HG02884 (cell line): ENCODE measurements around the gene EPS8.
A peak's percentile ranks its signal among the peaks of the same experiment; 100 is the strongest.
"Not testable (repeated sequence)": the region's sequence is repeated elsewhere in the genome, so short reads cannot be mapped to it uniquely, and the experiment has no call there.

ENCODE experiments used
- ATAC-seq: cut with Tn5 transposase; IDR thresholded peaks from one replicate; pipeline ENCODE4 v1.9.1; 2021; ENCODE audit warnings: mild to moderate bottlenecking, moderate library complexity; ENCODE audit not compliant: unreplicated experiment

EPS8 gene

GRCh38 chr12:15650399-15651128, 138.6 kb downstream of the EPS8 start:
- ATAC-seq: no peak

- no peak for ATAC-seq
These were observed 139.8 kb downstream of the EPS8 start for GRCh38 chr12:15649347-15649746.

GRCh38 chr12:15648558-15648957, 140.6 kb downstream of the EPS8 start:
- no peak for ATAC-seq

- no peak for ATAC-seq
These were observed 142.6 kb downstream of the EPS8 start for GRCh38 chr12:15646581-15646980.

- ATAC-seq: no peak
These were observed 144.5 kb downstream of the EPS8 start for GRCh38 chr12:15644700-15645099.

DNA sequence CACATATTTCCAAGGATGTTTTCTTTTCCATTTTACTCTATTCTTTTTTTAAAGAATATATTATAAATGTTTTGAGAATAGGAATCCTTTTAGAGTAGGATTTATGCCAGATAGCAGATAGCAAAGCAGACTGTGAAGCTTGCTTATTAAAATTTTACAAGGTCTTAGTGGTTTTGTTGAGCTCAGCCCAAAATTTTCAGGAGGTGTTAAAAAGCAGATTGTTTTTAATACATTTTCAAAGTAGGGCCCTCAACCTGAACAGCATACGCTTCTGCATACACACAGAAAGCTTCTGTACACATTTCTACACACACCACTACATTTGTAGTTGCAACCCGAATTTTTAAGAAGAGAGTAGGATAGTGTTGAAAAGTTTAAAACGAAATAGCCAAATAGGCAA, 151.0 kb downstream of the EPS8 start:
- no peak for ATAC-seq

GRCh38 chr12:15636060-15636890, 152.9 kb downstream of the EPS8 start:
- ATAC-seq: no peak

DNA sequence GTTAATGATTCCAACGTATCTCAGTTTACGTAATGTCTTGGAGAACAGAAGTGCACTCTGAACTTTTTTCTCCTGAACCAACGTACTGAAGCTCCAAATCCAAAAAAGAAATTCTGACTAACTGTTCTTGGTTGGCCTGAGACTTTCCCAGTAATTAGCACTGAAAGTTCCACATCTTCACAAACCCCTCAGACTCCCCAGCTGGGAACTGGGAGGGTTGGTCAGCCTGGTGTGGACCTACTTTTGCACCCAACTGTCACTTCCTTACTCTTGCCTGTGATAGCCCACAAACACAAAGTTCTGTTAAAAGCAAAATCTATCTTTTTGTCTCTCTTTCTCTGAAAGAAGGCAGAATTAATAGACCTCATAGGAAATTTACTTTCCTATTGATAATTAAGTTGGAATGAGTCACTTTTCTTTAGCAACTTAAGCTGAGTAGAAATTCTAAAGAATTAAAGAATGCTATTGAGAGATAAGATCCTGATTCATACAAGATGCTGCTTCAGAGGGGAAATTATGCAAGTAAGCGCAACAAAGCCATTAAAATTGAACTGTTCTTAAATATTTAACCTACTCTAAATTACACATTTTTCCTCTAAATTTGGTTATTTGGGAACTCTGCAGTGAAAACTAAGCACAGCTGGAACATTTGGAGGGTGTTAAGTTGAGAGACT, 155.0 kb downstream of the EPS8 start:
- no peak for ATAC-seq

- no peak for ATAC-seq
These were observed 156.0 kb downstream of the EPS8 start for GRCh38 chr12:15633201-15633600.

- no peak for ATAC-seq
These were observed 156.5 kb downstream of the EPS8 start for GRCh38 chr12:15632708-15633107.

DNA sequence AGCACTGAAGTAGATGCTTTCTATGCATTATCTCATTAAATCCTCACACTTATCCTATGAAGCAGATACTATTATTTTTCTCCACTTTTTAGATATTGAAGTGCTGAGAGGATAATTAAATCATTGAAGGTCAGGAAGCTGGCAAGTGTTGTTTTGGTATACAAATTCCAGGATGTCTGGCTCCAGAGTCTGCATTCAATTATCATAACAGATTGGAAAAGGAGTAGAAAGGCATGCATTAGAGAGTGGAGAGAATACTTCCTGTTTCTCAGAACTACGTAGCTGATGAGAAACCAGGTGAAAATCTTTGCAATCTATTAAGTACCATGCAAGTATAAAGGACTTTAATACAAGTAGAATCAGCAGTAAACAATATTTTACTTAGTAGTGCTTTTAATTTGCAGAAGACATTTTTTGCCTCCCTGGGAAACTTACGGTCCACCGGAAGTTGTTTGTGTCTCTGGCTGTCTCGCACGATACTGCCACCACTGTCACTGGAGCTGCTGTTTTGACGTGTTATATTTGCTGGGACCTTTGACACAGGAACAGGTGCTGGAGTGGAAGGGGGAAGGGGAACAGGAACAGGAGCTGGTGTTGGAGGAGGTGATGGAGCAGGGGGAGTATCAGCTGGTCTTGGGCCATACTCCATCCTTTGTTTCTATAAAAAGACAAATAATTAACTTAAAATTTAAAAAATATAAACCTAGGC, 158.0 kb downstream of the EPS8 start:
- ATAC-seq: no peak

- ATAC-seq: no peak
These were observed 159.4 kb downstream of the EPS8 start for GRCh38 chr12:15629761-15630160.

DNA sequence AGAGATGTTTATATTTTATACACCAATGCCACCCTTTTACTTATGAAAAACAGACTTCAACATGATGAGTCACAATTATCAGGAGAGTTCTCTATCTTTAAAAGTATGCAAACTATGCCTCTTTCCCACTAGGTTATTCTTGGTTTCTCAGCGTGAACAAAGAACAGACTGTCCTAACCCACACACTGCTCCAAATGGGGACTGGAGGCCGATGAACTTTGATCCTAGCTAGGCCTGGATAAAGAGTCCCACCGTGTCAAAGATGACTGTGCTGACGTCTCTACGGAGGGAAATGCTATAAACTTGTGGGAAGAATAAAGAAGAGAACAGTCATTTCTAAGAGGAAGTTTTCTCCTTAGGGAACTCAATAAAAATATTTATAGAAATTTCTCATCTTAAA, 160.1 kb downstream of the EPS8 start:
- ATAC-seq: peak; percentile 59

DNA sequence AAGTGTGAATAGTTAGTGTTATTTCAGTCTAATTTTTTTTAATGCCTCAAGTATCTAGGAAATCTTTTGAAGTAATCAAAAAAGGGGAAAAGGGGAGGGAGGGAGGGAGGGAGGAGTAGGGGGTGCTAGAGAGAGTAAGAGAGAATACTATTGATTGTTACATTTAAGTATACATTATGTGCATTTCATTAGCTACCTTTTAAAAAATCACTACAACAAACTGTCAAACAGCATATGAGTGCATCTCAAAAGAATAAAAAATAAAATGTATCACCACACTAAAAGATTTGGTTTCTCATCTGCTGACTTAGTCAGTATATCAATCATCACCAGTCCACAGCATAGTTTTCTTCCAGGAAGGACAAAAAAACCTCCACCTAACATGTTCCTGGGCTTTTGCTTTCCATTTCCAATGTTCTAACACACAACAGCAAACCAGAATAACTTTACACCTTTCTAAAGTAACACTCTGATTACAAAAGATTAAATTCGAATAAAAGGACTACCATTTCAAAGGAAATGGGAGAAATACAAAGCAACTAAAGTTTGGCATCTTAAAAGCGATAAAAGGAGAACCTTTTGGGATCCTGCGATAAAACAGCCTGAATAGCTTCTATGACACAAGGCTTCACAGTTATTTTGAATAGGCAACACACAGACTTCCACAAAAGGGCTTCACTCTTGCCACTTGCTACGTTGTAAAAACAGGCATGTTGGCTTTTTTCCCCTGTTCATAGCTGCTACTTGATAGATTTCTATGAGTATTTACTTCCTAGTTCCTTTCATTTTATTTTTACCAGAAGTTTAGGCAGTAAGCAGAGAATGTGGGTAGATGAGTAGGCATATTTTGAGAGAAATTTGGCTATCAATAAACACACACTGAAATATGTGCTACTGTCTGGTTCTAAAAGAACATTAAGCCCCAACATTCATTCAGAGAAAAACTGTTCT, 160.9 kb downstream of the EPS8 start:
- ATAC-seq: no peak

GRCh38 chr12:15625075-15625474, 164.1 kb downstream of the EPS8 start:
- ATAC-seq: no peak

- no peak for ATAC-seq
These were observed 168.2 kb downstream of the EPS8 start for GRCh38 chr12:15620741-15621539.

DNA sequence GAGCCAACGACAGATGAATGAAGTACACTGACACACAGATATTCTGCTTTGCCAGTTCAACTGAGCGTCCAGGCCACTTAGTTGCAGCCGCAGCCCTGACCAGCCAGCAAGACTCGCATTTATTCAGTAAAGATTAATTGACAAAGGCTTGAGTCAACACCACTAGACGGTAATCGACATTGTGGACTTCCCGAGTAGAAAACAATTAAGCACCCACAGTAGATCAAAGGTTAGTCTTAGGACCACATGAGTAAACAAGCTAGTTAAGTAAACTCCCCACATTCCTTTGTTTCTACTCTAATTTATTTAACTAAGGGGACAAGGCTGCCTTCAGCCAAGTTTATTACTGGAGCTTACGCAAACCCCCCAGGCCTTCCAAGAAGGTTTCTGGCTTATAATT, 172.7 kb downstream of the EPS8 start:
- not testable (repeated sequence) for ATAC-seq

DNA sequence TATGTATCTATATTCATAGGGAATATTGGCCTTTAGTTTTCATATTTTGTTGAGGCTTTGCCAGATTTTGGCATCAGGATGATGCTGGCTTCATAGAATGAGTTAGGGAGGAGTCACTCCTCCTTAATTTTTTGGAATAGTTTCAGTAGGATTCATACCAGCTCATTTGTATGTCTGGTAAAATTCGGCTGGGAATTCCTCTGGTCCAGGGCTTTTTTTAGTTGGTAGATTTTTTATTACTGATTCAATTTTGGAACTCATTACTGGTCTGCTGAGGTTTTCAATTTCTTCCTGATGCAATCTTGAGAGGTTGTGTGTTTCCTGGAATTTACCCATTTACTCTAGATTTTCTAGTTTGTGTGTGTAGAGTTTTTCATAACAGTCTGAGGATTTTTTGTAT, 175.2 kb downstream of the EPS8 start:
- no peak for ATAC-seq

- no peak for ATAC-seq
These were observed 180.2 kb downstream of the EPS8 start for GRCh38 chr12:15608941-15609340.
